Prostate gland (tissue), 2 donors: Measurements from ENCODE around the gene SHF. TPM values are rescaled to one million over a fixed set of nuclear protein-coding genes. Genes with fewer than 3 reads are reported as not detected.

Experiments used
- DNase-seq: peaks from one replicate; pipeline ENCODE4 v3.0.0-alpha.2; 2019; ENCODE audit warnings: low spot score
- H3K27ac ChIP-seq, 2 donors: fragments of 200-600 bp; sonication (generic); 2 replicates each; pipeline ENCODE4 v1.5.1; 2017 to 2019
- H3K27me3 ChIP-seq: fragments of 200-600 bp; sonication (generic); replicated peaks from 2 replicates; pipeline ENCODE4 v1.5.1; 2019; ENCODE audit not compliant: insufficient read depth
- H3K36me3 ChIP-seq, 2 donors: fragments of 200-600 bp; sonication (generic); 1 replicate in 1 of 2; 2 replicates in 1 of 2; pipeline versions ENCODE4 v1.5.1 to v1.8.1; 2017 to 2019
- H3K4me1 ChIP-seq: fragments of 200-600 bp; sonication (generic); replicated peaks from 2 replicates; pipeline ENCODE4 v1.5.1; 2019
- H3K4me3 ChIP-seq, 2 donors: fragments of 200-600 bp; sonication (generic); 2 replicates each; pipeline ENCODE4 v1.5.1; 2017 to 2019
- H3K9me3 ChIP-seq: fragments of 200-600 bp; sonication (generic); 2 replicates; pipeline ENCODE4 v1.5.1; 2017
- POLR2A ChIP-seq: fragments of 450-650 bp; IDR thresholded peaks from one replicate; pipeline ENCODE4 v1.6.1; 2016; ENCODE audit warnings: antibody characterized with exemption, mild to moderate bottlenecking
- POLR2AphosphoS5 ChIP-seq: sonication (generic); formaldehyde crosslinking; IDR thresholded peaks from one replicate; pipeline ENCODE4 v1.6.1; 2017; ENCODE audit warnings: antibody characterized with exemption
- WGBS: methylation state at CpG from one replicate; pipeline ENCODE4 v1.1.5; 2018; 5-methylcytosine and 5-hydroxymethylcytosine counted together
- intact Hi-C: fragments of 100-400 bp; cut with DNase I; formaldehyde crosslinking; loops from one replicate; pipeline ENCODE4 v1.14.2; 2022
- total RNA-seq, 2 donors: library from RNA; depleted of rRNA; stranded (reverse); fragments of >200 nt; gene quantifications; one replicate each; pipeline ENCODE4 v1.1.0, GENCODE V29; 2016
- TF ChIP-seq, protein P1 (sequence below), 4 experiments: fragments of 200-600 bp in 2 of 4; fragments of 450-650 bp in 2 of 4; sonication (generic) in 2 of 4; IDR thresholded peaks; 1 replicate in 3 of 4; 2 replicates in 1 of 4; pipeline ENCODE4 v1.5.1; 2016 to 2019; ENCODE audit warnings: antibody characterized with exemption in 4 of 4, mild to moderate bottlenecking in 2 of 4, moderate library complexity in 2 of 4

SHF gene
- total RNA-seq, 2 donors from 2014 or later = 11.2 to 13.7 TPM

DNA sequence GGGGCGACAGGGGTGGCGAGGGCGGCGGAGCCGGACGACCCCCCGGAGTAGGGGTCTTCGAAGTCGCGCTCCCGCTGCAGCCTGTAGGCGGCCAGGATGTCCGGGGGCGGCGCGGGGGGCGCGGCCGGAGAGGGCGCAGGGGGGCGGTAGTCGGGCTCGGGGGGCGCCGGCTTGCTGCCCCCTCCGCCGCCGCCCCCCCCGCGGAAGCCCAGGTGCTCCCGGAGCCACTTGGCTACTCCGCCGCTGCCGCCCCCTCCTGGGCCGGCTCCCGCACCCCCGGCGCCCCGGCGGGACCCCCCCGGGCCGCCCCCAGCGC lies 230 bp downstream of the SHF start:
- H3K4me1 ChIP-seq = peaks cover 4% of the 10 kb centered on the region
- intact Hi-C loops = loop anchor here (2.0 kb wide), 1 partner anchor 13 kb away; no protein-coding TSS in a partner anchor
- no peaks in the 10 kb centered on the region for H3K36me3 ChIP-seq
- peak overlapping the region; percentile 77 to 80 for H3K27ac ChIP-seq
- H3K27me3 ChIP-seq = no peaks in the 10 kb centered on the region
- peak overlapping the region; percentile 68 to 75 for H3K4me3 ChIP-seq
- DNase-seq = no peak
- no peaks in the 10 kb centered on the region for H3K9me3 ChIP-seq
- WGBS = 0% methylated on average over 30 of the region's 43 CpGs
- no peak for TF ChIP-seq POLR2A
- TF ChIP-seq, protein P1, sequence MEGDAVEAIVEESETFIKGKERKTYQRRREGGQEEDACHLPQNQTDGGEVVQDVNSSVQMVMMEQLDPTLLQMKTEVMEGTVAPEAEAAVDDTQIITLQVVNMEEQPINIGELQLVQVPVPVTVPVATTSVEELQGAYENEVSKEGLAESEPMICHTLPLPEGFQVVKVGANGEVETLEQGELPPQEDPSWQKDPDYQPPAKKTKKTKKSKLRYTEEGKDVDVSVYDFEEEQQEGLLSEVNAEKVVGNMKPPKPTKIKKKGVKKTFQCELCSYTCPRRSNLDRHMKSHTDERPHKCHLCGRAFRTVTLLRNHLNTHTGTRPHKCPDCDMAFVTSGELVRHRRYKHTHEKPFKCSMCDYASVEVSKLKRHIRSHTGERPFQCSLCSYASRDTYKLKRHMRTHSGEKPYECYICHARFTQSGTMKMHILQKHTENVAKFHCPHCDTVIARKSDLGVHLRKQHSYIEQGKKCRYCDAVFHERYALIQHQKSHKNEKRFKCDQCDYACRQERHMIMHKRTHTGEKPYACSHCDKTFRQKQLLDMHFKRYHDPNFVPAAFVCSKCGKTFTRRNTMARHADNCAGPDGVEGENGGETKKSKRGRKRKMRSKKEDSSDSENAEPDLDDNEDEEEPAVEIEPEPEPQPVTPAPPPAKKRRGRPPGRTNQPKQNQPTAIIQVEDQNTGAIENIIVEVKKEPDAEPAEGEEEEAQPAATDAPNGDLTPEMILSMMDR (IDR thresholded peaks at IDR 0.05) = no peak
- TF ChIP-seq POLR2AphosphoS5 = no peak

DNA sequence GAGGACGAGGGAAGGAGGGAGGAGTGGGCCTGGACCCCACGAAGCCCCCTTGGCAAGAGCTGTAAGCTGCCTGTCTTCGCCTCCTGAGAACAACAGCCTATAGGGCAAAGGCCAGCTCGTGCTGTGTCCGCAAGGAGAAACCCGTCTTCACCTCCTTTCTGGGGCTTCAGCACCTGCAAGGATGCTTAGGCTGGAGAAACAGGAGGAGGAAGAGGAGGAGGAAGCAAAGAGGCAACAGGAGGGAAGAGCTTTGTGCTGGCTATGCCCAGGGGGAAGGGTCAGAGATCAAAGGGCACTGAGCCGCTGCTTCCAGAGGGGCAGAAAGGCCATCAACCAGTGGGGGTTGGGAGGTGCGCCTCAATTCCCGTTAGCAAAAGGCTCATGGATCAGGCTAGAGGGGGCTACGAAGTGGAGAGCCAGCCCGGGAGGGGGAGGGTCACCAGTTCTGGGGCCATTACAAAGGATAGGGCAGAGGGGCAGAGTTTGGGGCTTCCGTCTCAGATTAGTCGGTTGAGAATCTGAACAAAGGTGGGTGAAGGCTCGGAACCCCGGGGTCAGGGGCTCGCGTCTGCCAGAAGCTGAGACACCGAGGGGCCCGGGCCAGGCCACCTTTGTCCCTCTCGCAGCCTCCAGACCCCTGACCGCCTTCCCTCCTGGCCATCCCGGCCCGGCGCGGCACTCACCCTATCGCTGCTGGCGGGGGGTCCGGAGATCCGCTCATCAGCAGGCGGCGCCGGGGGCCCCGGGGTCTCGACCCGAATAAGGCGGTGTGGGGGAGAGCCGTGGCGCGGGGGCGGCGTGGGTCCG lies 792 bp downstream of the SHF start:
- peak overlapping the region; percentile 68 to 75 for H3K4me3 ChIP-seq
- TF ChIP-seq POLR2AphosphoS5 (no peak), POLR2A (no peak)
- TF ChIP-seq, protein P1 (IDR thresholded peaks at IDR 0.05) = no peak
- no peak for DNase-seq
- WGBS = 11% methylated on average over 42 of the region's 42 CpGs
- peaks cover 4% of the 10 kb centered on the region for H3K4me1 ChIP-seq
- no peaks in the 10 kb centered on the region for H3K27me3 ChIP-seq
- no peaks in the 10 kb centered on the region for H3K36me3 ChIP-seq
- intact Hi-C loops = loop anchor here (2.0 kb wide), 1 partner anchor 14 kb away; no protein-coding TSS in a partner anchor
- H3K9me3 ChIP-seq = no peaks in the 10 kb centered on the region
- peak overlapping the region; percentile 77 to 80 for H3K27ac ChIP-seq

DNA sequence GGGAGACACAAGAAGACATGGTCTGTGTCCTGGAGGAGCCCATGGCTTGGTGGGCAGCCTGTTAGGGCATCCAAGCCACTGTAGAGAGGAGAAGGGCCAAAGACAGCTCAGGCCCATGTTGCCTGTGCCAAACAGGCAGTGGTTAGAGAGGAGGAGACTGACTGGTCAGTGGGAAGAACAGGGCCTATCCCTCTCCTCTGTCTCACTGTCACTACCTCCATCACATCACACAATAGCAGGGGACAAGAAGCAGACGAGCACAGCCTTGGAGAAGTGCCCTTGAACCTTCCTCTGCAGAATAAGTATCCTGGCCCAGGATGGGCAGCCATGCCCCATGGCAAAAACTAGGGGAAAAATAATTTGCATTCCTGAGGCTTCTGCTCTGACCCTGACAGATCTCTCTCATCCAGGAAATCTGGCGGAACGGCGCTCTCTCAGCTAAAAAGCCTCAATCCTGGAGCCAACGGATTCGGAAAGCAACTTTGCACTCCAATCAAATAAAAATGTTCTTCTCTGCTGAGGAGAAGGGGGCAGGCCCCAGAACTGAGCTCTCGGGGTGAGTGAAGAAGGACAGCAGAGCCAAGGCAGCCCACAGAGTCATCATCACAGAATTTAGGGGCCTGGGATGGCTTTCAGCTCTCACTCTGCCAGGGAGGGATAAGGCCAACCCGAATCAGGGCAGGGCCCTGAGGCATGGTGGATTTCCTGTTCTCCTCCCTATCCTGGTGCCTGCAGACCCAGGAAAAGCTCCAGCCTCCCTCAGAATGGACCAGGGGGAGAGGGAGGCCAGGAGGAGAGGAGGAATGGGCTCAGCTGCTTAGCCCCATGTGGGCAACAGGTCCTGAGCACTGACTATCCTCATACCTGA lies 1.6 kb downstream of the SHF start:
- Histone ChIP-seq H3K27me3 (no peaks in the 10 kb centered on the region), H3K4me1 (peaks cover 4% of the 10 kb centered on the region), H3K4me3 (peak overlapping the region; percentile 68 to 75), H3K27ac (peak overlapping the region; percentile 77 to 80), H3K9me3 (no peaks in the 10 kb centered on the region), H3K36me3 (no peaks in the 10 kb centered on the region)
- WGBS = 48% methylated on average over 8 of the region's 8 CpGs
- intact Hi-C loops = loop anchor here (2.0 kb wide), 1 partner anchor 15 kb away; no protein-coding TSS in a partner anchor
- no peak for TF ChIP-seq POLR2A
- no peak for DNase-seq

DNA sequence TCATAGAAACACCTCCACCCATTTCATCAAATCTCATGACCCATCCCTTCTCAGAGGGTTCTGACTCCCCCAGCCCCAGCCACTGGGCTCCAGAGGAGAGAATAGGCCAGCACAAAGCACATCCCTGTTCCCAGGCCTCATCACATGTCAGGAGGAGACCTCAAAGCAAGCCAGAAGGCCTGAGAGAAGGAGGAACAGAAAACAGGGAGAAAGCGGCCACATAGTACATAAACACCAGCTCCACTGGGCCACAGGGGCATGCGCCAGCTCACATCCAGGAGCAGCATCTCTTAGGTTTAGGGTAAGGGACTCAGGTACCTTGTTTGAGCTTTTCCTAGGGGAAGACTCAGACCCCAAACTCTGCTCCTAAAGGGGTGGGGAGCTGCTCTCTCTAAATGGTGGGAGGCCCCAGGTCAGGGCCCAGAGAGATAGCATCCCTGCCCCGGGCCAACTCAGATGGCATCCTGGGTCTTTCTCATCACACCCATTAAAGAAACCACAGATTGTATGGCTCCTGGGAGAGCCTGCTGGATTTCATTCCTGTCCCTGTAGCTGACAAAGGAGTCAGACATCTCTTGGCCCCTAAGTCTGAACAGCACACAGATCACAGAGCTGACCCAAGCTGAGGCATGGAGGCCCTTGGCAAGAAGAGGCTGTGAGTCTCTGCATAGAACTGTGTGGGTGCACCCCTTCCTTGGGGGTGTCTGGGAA lies 2.5 kb downstream of the SHF start:
- TF ChIP-seq, protein P1 (IDR thresholded peaks at IDR 0.05) = no peak
- TF ChIP-seq POLR2AphosphoS5 (no peak), POLR2A (no peak)
- Histone ChIP-seq H3K27me3 (no peaks in the 10 kb centered on the region), H3K4me1 (peaks cover 4% of the 10 kb centered on the region), H3K27ac (no peak overlapping the region), H3K36me3 (no peaks in the 10 kb centered on the region), H3K9me3 (no peaks in the 10 kb centered on the region), H3K4me3 (no peak overlapping the region)
- no peak for DNase-seq
- intact Hi-C loops = no loop called here
- WGBS = 90% methylated on average over 3 of the region's 3 CpGs

DNA sequence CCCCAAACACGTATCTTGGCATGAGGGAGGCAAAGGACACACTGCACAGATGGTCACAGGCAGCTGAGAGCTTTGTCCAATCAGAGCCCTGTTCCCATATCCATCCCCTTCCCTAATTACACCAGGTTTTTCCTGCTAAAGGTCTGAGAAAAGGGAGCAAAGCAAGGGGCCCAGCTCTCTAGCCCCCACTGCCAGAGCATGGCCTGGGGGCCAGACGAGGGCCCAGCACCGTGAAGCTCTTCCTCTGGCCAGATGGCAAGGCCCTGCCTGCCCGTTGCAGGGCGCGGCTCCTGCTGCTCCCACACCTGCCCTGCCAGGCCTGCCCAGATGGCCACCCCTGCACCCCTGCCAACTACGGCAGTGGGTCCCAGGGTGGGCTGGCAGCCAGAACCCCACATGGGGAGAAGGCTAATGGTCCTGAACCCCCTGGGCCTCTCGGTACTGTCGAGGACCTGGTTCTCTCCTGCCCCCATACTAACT lies 3.2 kb downstream of the SHF start:
- Histone ChIP-seq H3K4me1 (peaks cover 4% of the 10 kb centered on the region), H3K4me3 (no peak overlapping the region), H3K27me3 (no peaks in the 10 kb centered on the region), H3K36me3 (no peaks in the 10 kb centered on the region), H3K27ac (no peak overlapping the region), H3K9me3 (no peaks in the 10 kb centered on the region)
- TF ChIP-seq POLR2AphosphoS5 = no peak
- no peak for TF ChIP-seq POLR2A
- TF ChIP-seq, protein P1 (IDR thresholded peaks at IDR 0.05) = no peak
- intact Hi-C loops = no loop called here
- DNase-seq = no peak
- WGBS = 45% methylated on average over 6 of the region's 9 CpGs
